HG03175 (cell line): ENCODE data around the gene SLC26A5.

Experiments
- ATAC-seq: cut with Tn5 transposase; IDR thresholded peaks from one replicate; pipeline ENCODE4 v1.9.1; 2021; ENCODE audit warnings: mild to moderate bottlenecking, moderate library complexity; ENCODE audit not compliant: unreplicated experiment

SLC26A5 gene

GRCh38 chr7:103348452-103348851 lies 97.6 kb downstream of the SLC26A5 start:
- ATAC-seq: no peak

- ATAC-seq: peak; percentile 79
Observed at GRCh38 chr7:103347507-103348267, 98.3 kb downstream of the SLC26A5 start, which contains the start of gene PSMC2. Gene PSMC2, plus strand, starts transcription at chr7:103347643. Its CDS starts 69 bp downstream, at chr7:103347712.

GRCh38 chr7:103346396-103346795 lies 99.6 kb downstream of the SLC26A5 start:
- no peak for ATAC-seq

GRCh38 chr7:103344453-103345149 lies 101.4 kb downstream of the SLC26A5 start, which contains the start of gene DNAJC2:
Gene DNAJC2, minus strand, starts transcription at chr7:103344767. Its CDS starts 145 bp downstream, at chr7:103344622.
- peak; percentile 80 for ATAC-seq

- ATAC-seq: peak; percentile 12
Observed at GRCh38 chr7:103343758-103344452, 102.1 kb downstream of the SLC26A5 start.

- no peak for ATAC-seq
Observed at GRCh38 chr7:103343332-103343731, 102.7 kb downstream of the SLC26A5 start.

- no peak for ATAC-seq
Observed at GRCh38 chr7:103341466-103341865, 104.5 kb downstream of the SLC26A5 start.

- no peak for ATAC-seq
Observed at GRCh38 chr7:103338864-103339263, 107.1 kb downstream of the SLC26A5 start.

- no peak for ATAC-seq
Observed at GRCh38 chr7:103336761-103337160, 109.2 kb downstream of the SLC26A5 start.

- ATAC-seq: no peak
Observed at GRCh38 chr7:103325744-103326143, 120.3 kb downstream of the SLC26A5 start.
